Activated T-helper 1 cell treated with anti-CD3 and anti-CD28 coated beads, Interleukin-12 subunit alpha, Interleukin-12 subunit beta, Interleukin-2, Interleukin-4 antibody, amounts not matched to agents 30 ng/mL and 10 ng/mL and 1 ng/mL, durations not matched to agents 14 hours and 24 hours and 36 hours (primary cell): Measurements from ENCODE around the gene MAP4K1. TPM values are rescaled to one million over a fixed set of nuclear protein-coding genes. Genes with fewer than 3 reads are reported as not detected.
"Not testable (repeated sequence)": the region's sequence is repeated elsewhere in the genome, so short reads cannot be mapped to it uniquely, and the experiment has no call there.

ENCODE experiments used
- DNase-seq: peaks from one replicate; pipeline ENCODE4 v3.0.0; 2021; ENCODE audit warnings: low spot score
- H3K27ac Mint-ChIP-seq: one replicate; pipeline ENCODE4 v1.8.0; 2021; ENCODE audit warnings: mild to moderate bottlenecking, mixed read lengths
- H3K27me3 Mint-ChIP-seq: one replicate; pipeline ENCODE4 v1.8.0; 2022; ENCODE audit warnings: mild to moderate bottlenecking, moderate library complexity, mixed read lengths; ENCODE audit not compliant: insufficient read depth
- H3K36me3 Mint-ChIP-seq: one replicate; pipeline ENCODE4 v1.8.0; 2021; ENCODE audit warnings: low read depth, mixed read lengths
- H3K4me1 Mint-ChIP-seq: one replicate; pipeline ENCODE4 v1.8.0; 2021; ENCODE audit warnings: low read depth, mixed read lengths
- H3K4me3 Mint-ChIP-seq: one replicate; pipeline ENCODE4 v1.8.0; 2021; ENCODE audit warnings: mild to moderate bottlenecking, moderate library complexity, mixed read lengths
- H3K9me3 Mint-ChIP-seq: one replicate; pipeline ENCODE4 v1.8.0; 2021; ENCODE audit warnings: mixed read lengths
- intact Hi-C: fragments of 100-400 bp; cut with micrococcal nuclease; formaldehyde crosslinking; loops from one replicate; pipeline ENCODE4 v1.15.1; 2024
- total RNA-seq: library from RNA; stranded (reverse); gene quantifications from 2 replicates; pipeline ENCODE4 v1.2.3, GENCODE V29; 2022

Gene MAP4K1
- total RNA-seq, 1 donor from 2014 or later: 182 TPM

DNA sequence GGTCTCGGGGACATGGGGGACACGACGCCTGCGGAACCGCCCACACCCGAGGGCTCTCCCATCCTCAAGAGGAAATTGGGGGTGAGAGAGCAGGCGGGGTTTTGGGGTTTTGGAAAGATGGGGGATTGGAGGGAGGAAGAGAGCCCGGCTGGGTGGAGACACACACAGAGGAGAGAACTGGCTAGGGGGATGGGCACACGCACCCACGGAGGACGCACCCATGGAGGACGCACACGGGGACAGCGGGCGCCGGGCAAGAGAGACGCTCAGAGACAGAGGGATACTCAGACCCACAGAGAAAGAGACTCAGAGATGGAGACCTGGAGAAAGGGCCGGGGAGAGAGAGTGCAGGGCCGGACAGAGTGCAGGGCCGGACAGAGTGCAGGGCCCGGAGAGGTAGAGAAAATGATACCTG, 52.1 kb downstream of the MAP4K1 start:
- peak overlapping the region; percentile 54 for H3K4me3 Mint-ChIP-seq
- H3K27ac Mint-ChIP-seq: no peak overlapping the region
- no peak for DNase-seq
- H3K27me3 Mint-ChIP-seq: peaks cover 39% of the 10 kb centered on the region
- peaks cover 4% of the 10 kb centered on the region for H3K36me3 Mint-ChIP-seq
- intact Hi-C loops: loop anchor here (1.0 kb wide), 1 partner anchor 27 kb away; no protein-coding TSS in a partner anchor
- no peaks in the 10 kb centered on the region for H3K9me3 Mint-ChIP-seq
- H3K4me1 Mint-ChIP-seq: peaks cover 21% of the 10 kb centered on the region

DNA sequence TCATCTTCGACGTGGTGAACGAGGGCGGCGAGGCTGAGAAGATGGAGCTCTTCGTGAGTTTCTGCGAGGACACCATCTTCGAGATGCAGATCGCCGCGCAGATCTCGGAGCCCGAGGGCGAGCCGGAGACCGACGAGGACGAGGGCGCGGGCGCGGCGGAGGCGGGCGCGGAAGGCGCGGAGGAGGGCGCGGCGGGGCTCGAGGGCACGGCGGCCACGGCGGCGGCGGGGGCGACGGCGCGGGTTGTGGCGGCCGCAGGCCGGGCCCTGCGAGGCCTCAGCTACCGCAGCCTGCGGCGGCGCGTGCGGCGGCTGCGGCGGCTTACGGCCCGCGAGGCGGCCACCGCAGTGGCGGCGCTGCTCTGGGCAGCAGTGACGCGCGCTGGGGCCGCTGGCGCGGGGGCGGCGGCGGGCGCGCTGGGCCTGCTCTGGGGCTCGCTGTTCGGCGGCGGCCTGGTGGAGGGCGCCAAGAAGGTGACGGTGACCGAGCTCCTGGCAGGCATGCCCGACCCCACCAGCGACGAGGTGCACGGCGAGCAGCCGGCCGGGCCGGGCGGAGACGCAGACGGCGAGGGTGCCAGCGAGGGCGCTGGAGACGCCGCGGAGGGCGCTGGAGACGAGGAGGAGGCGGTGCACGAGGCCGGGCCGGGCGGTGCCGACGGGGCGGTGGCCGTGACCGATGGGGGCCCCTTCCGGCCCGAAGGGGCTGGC, 52.6 kb downstream of the MAP4K1 start:
- H3K27me3 Mint-ChIP-seq: peaks cover 40% of the 10 kb centered on the region
- peaks cover 4% of the 10 kb centered on the region for H3K36me3 Mint-ChIP-seq
- peaks cover 24% of the 10 kb centered on the region for H3K4me1 Mint-ChIP-seq
- no peak overlapping the region for H3K27ac Mint-ChIP-seq
- H3K4me3 Mint-ChIP-seq: peak overlapping the region; percentile 47
- intact Hi-C loops: loop anchor here (1.0 kb wide), 1 partner anchor 27 kb away; no protein-coding TSS in a partner anchor
- DNase-seq: no peak
- no peaks in the 10 kb centered on the region for H3K9me3 Mint-ChIP-seq

DNA sequence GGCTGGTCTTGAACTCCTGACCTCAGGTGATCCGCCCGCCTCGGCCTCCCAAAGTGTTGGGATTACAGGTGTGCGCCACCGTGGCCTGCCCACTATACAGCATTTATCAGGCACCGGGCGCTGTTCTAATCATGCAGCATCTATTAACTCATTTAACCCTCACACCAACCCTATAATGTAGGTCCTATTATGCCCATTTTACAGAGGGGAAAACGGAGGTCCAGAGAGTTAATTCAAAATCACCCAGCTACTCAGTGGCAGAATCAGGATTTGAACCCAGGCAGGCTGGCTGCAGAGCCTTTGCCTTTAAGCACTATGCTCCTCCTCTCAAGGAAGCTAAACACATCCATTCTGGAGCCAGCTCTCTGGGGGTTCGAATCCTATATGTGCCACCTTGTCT, 54.3 kb downstream of the MAP4K1 start:
- intact Hi-C loops: no loop called here
- Mint-ChIP-seq H3K4me1 (peaks cover 35% of the 10 kb centered on the region), H3K27ac (no peak overlapping the region), H3K27me3 (peaks cover 39% of the 10 kb centered on the region), H3K9me3 (no peaks in the 10 kb centered on the region), H3K36me3 (peaks cover 4% of the 10 kb centered on the region), H3K4me3 (no peak overlapping the region)
- no peak for DNase-seq

DNA sequence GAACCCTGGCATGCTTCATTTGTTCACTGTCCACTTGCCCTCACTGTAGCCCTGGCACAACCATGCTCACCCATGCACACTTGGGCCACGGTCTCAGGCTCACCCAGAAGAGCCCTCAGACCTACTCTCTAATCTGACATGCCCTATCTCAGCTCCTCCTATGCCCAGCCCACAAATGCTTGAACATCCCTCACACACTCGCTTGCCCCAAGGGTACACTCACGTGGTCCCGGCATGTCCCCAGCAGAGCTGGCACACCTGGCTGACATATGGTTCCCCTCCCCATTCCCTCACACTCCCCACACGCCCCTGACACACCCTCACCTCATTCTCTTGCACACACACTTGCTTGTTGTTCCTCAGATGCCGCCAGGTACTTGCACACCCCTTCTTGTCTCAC, 55.7 kb downstream of the MAP4K1 start:
- no peak for DNase-seq
- Mint-ChIP-seq H3K36me3 (peaks cover 4% of the 10 kb centered on the region), H3K27me3 (peaks cover 35% of the 10 kb centered on the region), H3K4me1 (peaks cover 45% of the 10 kb centered on the region), H3K27ac (peak overlapping the region; percentile 3), H3K4me3 (no peak overlapping the region), H3K9me3 (no peaks in the 10 kb centered on the region)
- intact Hi-C loops: no loop called here

DNA sequence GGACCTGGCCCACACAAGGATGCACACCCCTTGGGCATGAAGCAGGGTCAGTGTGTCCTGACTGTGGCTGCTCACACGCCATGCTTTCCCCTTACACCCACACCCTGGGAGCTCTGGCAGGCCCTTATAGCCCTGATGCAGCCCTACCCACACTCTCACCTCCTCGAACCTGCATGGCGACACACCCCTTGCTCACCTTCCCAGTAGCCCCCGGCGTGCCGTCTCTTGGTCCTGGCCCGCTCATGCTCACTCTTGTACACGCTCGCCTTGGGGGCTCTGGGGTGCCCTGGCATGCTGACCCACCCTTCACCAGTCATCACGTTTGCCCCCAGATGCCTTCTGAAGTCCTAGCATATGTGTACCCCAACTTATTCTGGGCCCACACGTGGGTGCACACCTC, 56.1 kb downstream of the MAP4K1 start:
- H3K27ac Mint-ChIP-seq: peak overlapping the region; percentile 3
- peaks cover 50% of the 10 kb centered on the region for H3K4me1 Mint-ChIP-seq
- intact Hi-C loops: no loop called here
- H3K4me3 Mint-ChIP-seq: no peak overlapping the region
- DNase-seq: no peak
- H3K27me3 Mint-ChIP-seq: peaks cover 33% of the 10 kb centered on the region
- peaks cover 4% of the 10 kb centered on the region for H3K36me3 Mint-ChIP-seq
- H3K9me3 Mint-ChIP-seq: no peaks in the 10 kb centered on the region

DNA sequence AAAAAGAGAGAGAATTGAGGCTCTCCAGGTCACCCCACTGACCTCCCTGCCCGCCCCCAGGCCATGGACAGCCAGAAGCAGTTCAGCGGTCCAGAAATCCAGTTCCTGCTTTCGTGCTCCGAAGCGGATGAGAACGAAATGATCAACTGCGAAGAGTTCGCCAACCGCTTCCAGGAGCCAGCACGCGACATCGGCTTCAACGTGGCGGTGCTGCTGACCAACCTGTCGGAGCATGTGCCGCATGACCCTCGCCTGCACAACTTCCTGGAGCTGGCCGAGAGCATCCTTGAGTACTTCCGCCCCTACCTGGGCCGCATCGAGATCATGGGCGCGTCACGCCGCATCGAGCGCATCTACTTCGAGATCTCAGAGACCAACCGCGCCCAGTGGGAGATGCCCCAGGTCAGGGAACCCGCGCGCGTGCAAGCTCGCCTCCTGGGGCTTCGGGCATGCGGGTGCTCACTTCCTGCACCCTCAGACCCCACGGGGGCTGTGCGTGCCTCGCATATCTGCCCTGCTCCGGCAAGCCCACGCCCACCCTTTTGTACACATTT, 56.6 kb downstream of the MAP4K1 start:
- peaks cover 51% of the 10 kb centered on the region for H3K4me1 Mint-ChIP-seq
- peak overlapping the region; percentile 22 for H3K4me3 Mint-ChIP-seq
- H3K27ac Mint-ChIP-seq: no peak overlapping the region
- no peaks in the 10 kb centered on the region for H3K9me3 Mint-ChIP-seq
- intact Hi-C loops: no loop called here
- H3K27me3 Mint-ChIP-seq: peaks cover 29% of the 10 kb centered on the region
- H3K36me3 Mint-ChIP-seq: peaks cover 4% of the 10 kb centered on the region
- DNase-seq: no peak

DNA sequence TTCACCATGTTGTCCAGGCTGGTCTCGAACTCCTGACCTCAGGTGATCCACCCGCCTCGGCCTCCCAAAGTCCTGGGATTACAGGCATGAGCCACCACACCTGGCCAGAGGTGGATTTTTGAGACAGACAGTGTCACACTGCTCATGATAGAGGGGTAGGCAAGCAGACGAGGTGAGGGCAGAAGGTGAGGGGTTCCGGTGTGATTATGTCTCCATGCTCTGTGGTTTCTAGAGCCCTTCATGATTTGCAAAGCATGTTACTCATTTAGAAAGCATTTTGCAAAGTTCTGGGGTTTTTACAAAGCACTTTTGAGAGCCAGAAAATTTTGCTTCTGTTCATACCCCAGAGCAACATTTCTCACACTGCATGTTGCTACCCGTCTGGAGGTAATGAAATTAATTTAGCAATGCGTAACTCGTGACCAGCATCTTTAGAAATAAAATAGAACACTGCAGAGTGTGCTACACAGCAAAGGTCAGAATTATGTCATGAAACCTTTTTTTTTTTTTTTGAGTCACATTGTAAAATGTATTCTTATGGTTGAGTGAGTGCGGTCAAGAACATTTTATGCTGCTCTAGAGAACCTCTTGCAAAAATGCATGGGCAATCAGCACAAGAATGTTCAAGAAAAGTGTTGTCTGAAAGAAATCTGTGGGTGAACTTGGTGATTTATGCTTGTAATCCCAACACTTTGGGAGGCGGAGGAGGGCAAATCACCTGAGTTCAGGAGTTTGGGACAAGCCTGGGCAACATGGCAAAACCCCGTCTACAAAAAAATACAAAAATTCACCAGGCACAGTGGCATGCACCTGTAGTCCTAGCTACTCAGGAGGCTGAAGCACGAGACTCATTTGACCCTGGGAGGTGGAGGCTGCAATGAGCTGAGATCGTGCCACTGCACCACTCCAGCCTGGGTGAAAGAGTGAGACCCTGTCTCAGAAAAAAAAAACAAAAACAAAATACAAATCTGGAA, 58.0 kb downstream of the MAP4K1 start:
- Mint-ChIP-seq H3K9me3 (no peaks in the 10 kb centered on the region), H3K27ac (peak overlapping the region; percentile 76), H3K36me3 (peaks cover 4% of the 10 kb centered on the region), H3K27me3 (peaks cover 23% of the 10 kb centered on the region), H3K4me3 (peak overlapping the region; percentile 38), H3K4me1 (peaks cover 56% of the 10 kb centered on the region)
- intact Hi-C loops: loop anchor here (1.0 to 10.0 kb wide), 3 partner anchors 15 to 295 kb away; partner anchors contain the start of gene EIF3K
- peak; percentile 47 for DNase-seq

DNA sequence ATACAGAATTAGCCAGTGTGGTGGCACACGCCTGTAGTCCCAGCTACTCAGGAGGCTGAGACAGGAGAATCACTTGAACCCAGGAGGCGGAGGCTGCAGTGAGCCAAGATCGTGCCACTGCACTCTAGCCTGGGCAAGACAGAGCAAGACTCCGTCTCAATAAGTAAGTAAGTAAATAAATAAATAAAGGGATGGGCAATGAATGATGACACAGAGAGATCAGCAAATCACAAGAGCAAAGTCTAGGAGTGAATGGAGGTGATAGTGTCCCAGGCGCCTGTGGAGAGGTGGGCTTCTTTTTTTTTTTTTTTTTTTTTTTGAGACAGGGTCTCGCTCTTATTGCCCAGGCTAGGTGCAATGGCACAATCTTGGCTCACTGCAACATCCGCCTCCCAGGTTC, 58.8 kb downstream of the MAP4K1 start:
- intact Hi-C loops: loop anchor here (1.0 to 10.0 kb wide), 3 partner anchors 15 to 296 kb away; partner anchors contain the start of gene EIF3K
- H3K36me3 Mint-ChIP-seq, H3K9me3 Mint-ChIP-seq, H3K27ac Mint-ChIP-seq, H3K4me3 Mint-ChIP-seq, DNase-seq: not testable (repeated sequence)
- Mint-ChIP-seq H3K27me3 (peaks cover 19% of the 10 kb centered on the region), H3K4me1 (peaks cover 59% of the 10 kb centered on the region)

DNA sequence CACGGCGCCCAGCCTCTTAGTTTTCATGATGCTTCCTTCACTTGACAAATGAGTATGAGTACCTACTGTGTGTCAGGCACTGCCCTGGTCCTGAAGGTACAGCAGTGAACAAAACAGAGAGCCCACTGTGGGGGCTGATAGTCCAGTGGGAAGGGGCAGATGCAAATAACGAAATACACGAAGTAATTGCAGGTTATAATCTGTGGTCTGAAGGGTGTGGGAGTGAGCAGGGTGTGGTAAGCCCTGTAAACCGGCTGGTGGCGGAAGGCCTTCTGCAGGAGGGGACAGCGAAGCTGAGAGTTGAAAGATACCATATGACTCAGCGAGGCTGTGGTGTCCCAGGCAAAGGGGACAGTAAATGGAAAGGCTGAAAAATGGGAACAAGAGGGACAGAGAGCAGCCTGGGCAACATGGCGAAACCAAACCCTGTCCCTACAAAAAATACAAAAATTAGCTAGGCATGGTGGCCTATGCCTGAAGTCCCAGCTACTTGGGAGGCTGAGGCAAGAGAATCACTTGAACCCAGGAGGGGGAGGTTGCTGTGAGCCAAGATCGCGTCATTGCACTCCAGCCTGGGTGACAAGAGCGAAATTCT, 60.5 kb downstream of the MAP4K1 start:
- Mint-ChIP-seq H3K27me3 (peaks cover 7% of the 10 kb centered on the region), H3K27ac (peak overlapping the region; percentile 68), H3K9me3 (no peaks in the 10 kb centered on the region), H3K4me3 (no peak overlapping the region), H3K4me1 (peaks cover 53% of the 10 kb centered on the region), H3K36me3 (peaks cover 4% of the 10 kb centered on the region)
- DNase-seq: peak; percentile 15
- intact Hi-C loops: loop anchor here (10.0 kb wide), 1 partner anchor 297 kb away; no protein-coding TSS in a partner anchor

DNA sequence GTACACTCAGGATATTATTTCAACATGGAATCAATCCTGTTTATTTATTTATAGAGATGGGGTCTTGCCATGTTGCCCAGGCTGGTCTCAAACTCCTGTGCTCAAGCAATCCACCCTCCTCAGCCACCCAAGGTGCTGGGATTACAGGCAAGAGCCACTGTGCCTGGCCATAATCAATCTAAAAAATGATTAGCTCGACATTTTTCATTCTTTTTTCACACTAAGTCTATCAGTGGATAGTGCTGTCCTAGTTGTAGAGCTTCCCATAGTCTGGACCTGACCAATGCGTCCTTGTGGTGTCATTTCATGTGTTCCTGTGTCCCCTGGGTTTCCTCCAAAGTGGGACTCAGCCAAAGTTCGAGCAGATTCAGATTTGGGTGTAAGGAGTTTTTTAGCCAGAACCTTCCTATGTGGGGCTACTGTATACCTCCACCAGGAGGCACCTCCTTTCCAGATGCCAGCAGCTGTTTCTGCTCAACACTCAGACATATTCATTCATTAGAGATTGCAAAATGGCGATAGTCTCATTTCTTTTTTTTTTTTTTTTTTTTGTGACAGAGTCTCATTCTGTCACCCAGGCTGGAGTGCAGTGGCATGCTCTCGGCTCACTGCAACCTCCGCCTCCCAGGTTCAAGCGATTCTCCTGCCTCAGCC, 61.1 kb downstream of the MAP4K1 start:
- peaks cover 4% of the 10 kb centered on the region for H3K36me3 Mint-ChIP-seq
- no peaks in the 10 kb centered on the region for H3K9me3 Mint-ChIP-seq
- intact Hi-C loops: loop anchor here (10.0 kb wide), 1 partner anchor 298 kb away; no protein-coding TSS in a partner anchor
- H3K4me1 Mint-ChIP-seq: peaks cover 48% of the 10 kb centered on the region
- DNase-seq: no peak
- H3K27me3 Mint-ChIP-seq: peaks cover 1% of the 10 kb centered on the region
- no peak overlapping the region for H3K4me3 Mint-ChIP-seq
- no peak overlapping the region for H3K27ac Mint-ChIP-seq

DNA sequence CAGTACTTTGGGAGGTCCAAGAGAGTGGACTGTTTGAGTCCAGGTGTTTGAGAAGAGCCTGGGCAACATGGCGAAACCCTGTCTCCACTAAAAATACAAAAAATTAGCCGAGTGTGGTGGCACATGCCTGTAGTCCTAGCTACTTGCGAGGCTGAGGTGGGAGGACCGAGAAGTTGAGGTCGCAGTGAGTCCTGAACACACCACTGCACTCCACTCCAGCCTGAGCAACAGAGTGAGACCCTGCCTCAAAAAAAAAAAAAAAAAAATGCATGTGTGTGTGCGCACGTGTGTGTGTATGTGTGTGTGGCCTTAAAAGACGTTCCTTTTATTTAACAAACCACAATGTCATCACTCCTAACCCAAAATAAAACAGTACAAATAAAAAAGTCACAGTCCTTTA, 62.6 kb downstream of the MAP4K1 start:
- Mint-ChIP-seq H3K27me3 (peaks cover 1% of the 10 kb centered on the region), H3K36me3 (peaks cover 4% of the 10 kb centered on the region), H3K4me1 (peaks cover 51% of the 10 kb centered on the region), H3K27ac (no peak overlapping the region), H3K9me3 (no peaks in the 10 kb centered on the region), H3K4me3 (no peak overlapping the region)
- intact Hi-C loops: loop anchor here (10.0 kb wide), 1 partner anchor 300 kb away; no protein-coding TSS in a partner anchor
- no peak for DNase-seq

DNA sequence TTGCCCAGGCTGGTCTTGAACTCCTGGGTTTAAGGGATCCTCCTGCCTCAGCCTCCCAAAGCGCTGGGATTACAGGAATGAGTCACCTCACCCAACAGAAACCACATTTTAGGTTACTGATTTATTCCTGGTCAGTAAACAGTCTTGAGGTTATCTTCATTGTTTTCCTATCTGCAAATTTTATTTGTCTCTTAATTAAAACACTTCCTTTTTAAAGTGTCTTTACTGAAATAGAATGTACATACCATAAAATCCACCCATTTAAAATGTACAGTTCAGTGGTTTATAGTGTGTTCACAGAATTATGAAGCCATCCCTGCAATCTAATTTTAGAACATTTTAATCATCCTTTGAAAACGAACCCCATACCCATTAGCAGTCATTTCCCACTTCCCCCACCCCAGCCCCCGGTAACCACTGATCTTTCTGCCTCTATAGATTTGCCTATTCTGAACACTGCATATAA, 63.0 kb downstream of the MAP4K1 start:
- no peak overlapping the region for H3K27ac Mint-ChIP-seq
- peaks cover 46% of the 10 kb centered on the region for H3K4me1 Mint-ChIP-seq
- intact Hi-C loops: loop anchor here (10.0 kb wide), 1 partner anchor 300 kb away; no protein-coding TSS in a partner anchor
- H3K4me3 Mint-ChIP-seq: no peak overlapping the region
- DNase-seq: no peak
- H3K27me3 Mint-ChIP-seq: no peaks in the 10 kb centered on the region
- H3K9me3 Mint-ChIP-seq: no peaks in the 10 kb centered on the region
- H3K36me3 Mint-ChIP-seq: peaks cover 4% of the 10 kb centered on the region
